GM20000 (cell line): Measurements from ENCODE around the gene SERINC5.
"Not testable (repeated sequence)": the region's sequence is repeated elsewhere in the genome, so short reads cannot be mapped to it uniquely, and the experiment has no call there.

ENCODE experiments used
- DNase-seq: peaks from one replicate; pipeline ENCODE4 v3.0.0; 2012; ENCODE audit warnings: low spot score
- CTCF ChIP-seq: IDR thresholded peaks from 2 replicates; pipeline ENCODE4 v1.5.1; 2012; ENCODE audit warnings: mild to moderate bottlenecking, control low read depth; ENCODE audit errors: extremely low read depth, missing control alignments

The SERINC5 gene

GRCh38 chr5:80187421-80188090 lies 68.3 kb downstream of the SERINC5 start:
- TF ChIP-seq CTCF, result no peak
- DNase-seq, result no peak

DNA sequence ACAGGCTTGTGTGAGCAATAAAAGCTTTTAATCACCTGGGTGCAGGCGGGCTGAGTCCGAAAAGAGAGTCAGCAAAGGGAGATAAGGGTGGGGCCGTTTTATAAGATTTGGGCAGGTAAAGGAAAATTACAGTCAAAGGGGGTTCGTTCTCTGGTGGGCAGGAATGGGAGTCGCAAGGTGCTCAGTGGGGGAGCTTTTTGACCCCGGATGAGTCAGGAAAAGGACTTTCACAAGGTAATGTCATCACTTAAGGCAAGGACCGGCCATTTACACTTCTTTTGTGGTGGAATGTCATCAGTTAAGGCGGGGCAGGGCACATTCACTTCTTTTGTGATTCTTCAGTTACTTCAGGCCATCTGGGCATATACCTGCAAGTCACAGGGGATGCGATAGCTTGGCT lies 70.3 kb downstream of the SERINC5 start:
- not testable (repeated sequence) for DNase-seq

- no peak for DNase-seq
- TF ChIP-seq CTCF, result no peak
Observed at GRCh38 chr5:80185095-80185494, 70.8 kb downstream of the SERINC5 start.

DNA sequence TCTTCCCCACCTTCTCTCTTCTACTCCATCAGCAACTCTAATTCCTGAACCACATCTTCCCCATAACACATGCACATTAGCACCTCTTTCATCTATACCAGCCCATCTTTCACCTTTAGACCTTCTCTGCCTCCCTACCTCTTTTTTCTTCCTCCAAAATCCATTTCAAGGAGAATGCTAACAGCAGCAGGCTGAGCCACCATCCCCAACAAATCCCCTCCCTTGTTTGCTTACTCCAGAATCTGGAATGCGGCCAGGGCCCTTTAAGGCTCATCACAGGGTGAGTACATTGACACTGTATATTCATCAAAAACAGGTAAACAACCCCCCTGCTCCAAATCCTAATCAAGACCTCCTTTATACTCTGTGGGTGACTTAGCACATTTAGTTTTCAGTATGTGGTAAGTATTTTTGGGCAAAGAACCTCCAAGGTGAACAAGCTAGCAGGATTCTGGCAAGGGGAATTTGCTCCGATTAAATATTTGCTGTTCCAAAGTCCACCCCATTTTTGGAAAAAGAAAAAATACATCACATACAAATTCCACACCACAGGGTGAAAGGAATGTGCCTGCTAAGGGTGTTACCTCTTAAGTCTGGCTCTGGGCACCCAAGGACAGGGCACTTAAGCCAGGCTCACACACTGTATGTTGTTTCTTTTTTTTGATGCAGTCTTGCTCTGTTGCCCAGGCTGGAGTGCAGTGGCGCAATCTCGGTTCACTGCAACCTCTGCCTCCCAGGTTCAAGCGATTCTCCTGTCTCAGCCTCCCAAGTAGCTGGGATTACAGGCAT lies 71.4 kb downstream of the SERINC5 start:
- no peak for DNase-seq
- no peak for TF ChIP-seq CTCF

DNA sequence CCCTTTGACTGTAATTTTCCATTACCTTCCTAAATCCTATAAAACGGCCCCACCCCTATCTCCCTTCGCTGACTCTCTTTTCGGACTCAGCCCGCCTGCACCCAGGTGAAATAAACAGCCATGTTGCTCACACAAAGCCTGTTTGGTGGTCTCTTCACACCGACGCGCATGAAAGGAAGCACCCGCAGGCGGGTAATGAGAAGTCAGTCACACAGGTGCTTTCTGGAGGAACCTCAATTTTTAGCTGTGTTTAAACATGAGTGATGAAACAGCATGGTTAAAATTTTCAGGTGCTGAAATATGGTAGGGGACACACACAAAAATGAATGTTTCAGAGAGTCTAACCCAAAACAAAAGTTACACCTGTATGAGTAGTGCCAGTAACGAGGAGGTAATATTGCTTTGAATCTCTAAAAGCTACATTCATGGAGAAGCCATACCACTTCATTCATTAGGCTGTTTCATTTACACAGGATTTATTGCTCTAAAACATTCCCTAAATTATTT lies 72.1 kb downstream of the SERINC5 start:
- not testable (repeated sequence) for DNase-seq

GRCh38 chr5:80182809-80183580 lies 72.9 kb downstream of the SERINC5 start:
- no peak for TF ChIP-seq CTCF
- DNase-seq, result no peak

DNA sequence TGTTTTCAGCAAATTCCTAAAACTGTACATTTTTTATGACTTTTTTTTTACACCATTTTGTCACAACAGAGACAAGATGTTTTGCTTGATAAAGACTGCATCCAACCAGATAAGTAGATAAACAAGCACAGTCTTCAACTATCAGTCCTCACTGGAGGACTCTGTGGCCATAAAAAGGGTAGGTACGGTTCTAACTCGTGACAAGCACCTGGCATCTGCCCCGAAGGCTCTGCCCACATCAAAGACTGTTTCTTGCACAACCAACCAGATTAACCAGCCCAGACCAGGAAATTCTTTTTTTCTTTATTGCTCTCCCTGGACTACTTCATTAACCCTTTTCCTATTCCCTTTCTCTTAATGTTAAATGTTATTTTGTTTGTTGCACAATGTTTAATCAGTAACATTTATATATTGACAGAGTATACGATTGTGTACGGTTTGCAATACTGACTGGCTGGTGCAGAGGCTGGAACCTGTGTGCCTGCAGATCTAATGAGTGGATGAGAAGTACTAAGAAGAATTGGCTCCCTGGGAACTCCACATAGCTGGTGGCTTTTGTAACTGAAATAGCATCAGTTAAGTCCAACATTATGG lies 74.1 kb downstream of the SERINC5 start:
- no peak for TF ChIP-seq CTCF
- DNase-seq, result no peak

GRCh38 chr5:80177236-80177635 lies 78.6 kb downstream of the SERINC5 start:
- no peak for TF ChIP-seq CTCF
- no peak for DNase-seq
